Measurements from ENCODE around the gene PTGER1. TPM values are rescaled to one million over a fixed set of nuclear protein-coding genes. Genes with fewer than 3 reads are reported as not detected.
A peak's percentile ranks its signal among the peaks of the same experiment; 100 is the strongest.

PTGER1 gene
- total and polyA plus RNA-seq, 2 of the 4 experiments (the other 2 are of a cell fraction), result 0.54 to 0.60 TPM

DNA sequence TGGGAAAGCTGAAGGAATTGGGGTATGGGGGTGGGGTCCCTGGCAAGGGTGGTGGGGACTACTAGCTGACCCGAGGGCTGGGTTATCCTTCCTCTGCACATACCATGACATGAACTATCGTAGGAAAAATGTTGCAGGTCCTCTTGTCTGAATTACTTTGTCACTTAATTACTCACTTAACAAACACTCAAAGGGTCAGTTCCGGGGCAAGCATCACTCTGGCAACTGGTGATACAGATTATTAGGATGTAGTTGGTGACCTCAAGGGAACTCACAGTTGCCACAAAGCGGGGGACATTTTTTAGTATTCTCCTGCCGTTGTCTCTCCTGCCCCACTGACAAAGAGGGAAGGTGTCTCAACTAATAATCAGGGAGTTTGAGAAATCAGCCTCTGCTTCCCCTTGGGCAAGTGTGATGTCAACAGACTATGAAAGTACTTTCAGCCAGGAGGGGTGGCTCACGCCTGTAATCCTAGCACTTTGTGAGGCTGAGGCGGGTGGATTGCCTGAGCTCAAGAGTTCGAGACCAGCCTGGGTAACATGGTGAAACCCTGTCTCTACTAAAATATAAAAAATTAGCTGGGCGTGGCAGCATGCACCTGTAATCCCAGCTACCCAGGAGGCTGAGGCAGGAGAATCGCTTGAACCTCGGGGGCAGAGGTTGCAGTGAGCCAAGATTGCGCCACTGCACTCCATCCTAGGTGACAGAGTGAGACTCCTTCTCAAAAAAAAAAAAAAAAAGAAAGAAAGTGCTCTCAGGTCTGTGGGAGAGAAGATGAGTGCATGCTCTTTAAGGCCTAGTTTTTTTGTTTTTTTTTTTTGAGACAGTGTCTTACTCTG lies 32.8 kb upstream of the PTGER1 start:
- Histone ChIP-seq H4K91ac (ENCODE audit: insufficient read depth, low read depth, low read length) (peak overlapping the region; percentile 88; the same call in 1 of the 2 replicates), H2AK5ac (ENCODE audit: low read depth, low read length) (peak overlapping the region; percentile 85), H3K27ac (ENCODE audit: insufficient read depth, low read length) (peak overlapping the region; percentile 29), H3K27me3 (ENCODE audit: control insufficient read depth, insufficient read depth, low read length) (no peaks in the 10 kb centered on the region), H2BK20ac (ENCODE audit: low read depth, low read length) (peak overlapping the region; percentile 9), H3K9me3 (ENCODE audit: control insufficient read depth, insufficient read depth, low read length) (no peaks in the 10 kb centered on the region), H3K14ac (replicated peaks; ENCODE audit: low read depth, low read length) (no peak overlapping the region), H3K18ac (ENCODE audit: low read depth, low read length) (no peak overlapping the region), H3K23ac (ENCODE audit: low read depth, low read length) (no peak overlapping the region), H4K20me1 (ENCODE audit: insufficient read depth, low read length) (0 out of 2 replicates have a peak, but pooled peaks cover 4% of the 10 kb centered on the region), H3K56ac (ENCODE audit: extremely low read depth, insufficient read depth, low read length) (no peak overlapping the region), H4K5ac (ENCODE audit: low read depth, low read length) (no peak overlapping the region), H2BK15ac (ENCODE audit: low read depth, low read length) (0 out of 3 replicates have a peak overlapping the region, but pooled peaks have one; percentile 2), H3K79me1 (ENCODE audit: low read depth in 1 of 2, low read length in 2 of 2) (peaks cover 0 to 17% of the 10 kb centered on the region in 2 experiments; a peak in 2 of 4 replicates), H3K36me3 (ENCODE audit: control insufficient read depth, insufficient read depth, low read length) (no peaks in the 10 kb centered on the region), H3K4me2 (ENCODE audit: low read depth, low read length) (no peak overlapping the region; the same call in 1 of the 2 replicates), H2AK9ac (replicated peaks; ENCODE audit: low read depth, low read length, poor library complexity) (no peak overlapping the region), H3K9me1 (ENCODE audit: insufficient read depth, low read length) (peaks cover 10% of the 10 kb centered on the region; the same call in 1 of the 2 replicates), H3K4me3 (ENCODE audit: insufficient read depth, low read depth, low read length) (no peak overlapping the region), H3K9ac (ENCODE audit: low read depth, low read length) (no peak overlapping the region), H3K4ac (ENCODE audit: low read depth, low read length) (peak overlapping the region; percentile 92), H2AFZ (replicated peaks; ENCODE audit: low read length, poor library complexity) (no peak overlapping the region), H3K4me1 (ENCODE audit: control insufficient read depth, insufficient read depth, low read length) (peaks cover 16% of the 10 kb centered on the region), H2BK120ac (ENCODE audit: low read depth, low read length) (peak overlapping the region; percentile 65), H2BK5ac (ENCODE audit: low read depth, low read length, poor library complexity, severe bottlenecking) (peak overlapping the region; percentile 33), H4K8ac (ENCODE audit: low read depth in 2 of 2, low read length in 2 of 2) (peak overlapping the region in 1 of 2 experiments; percentile 67; a peak in 2 of 4 replicates)
- in situ Hi-C loops (cut with MboI; ENCODE audit: low sequenced_read_pairs) (no loop called here), dilution Hi-C loops (cut with HindIII; ENCODE audit: low sequenced_read_pairs, unreplicated experiment) (no loop called here), intact Hi-C loops (cut with micrococcal nuclease) (no loop called here)
- no peak for TF ChIP-seq BHLHE40 (IDR thresholded peaks at IDR 0.05; ENCODE audit: low read depth, low read length)
- TF ChIP-seq POLR2A (IDR thresholded peaks at IDR 0.05; ENCODE audit: low read depth, low read length), result no peak
- TF ChIP-seq RAD21 (IDR thresholded peaks at IDR 0.05; ENCODE audit: low read length), result no peak
- no peak for TF ChIP-seq MAFK (IDR thresholded peaks at IDR 0.05; ENCODE audit: low read depth, low read length)
- ATAC-seq (ENCODE audit: low read depth) (peak; percentile 19), DNase-seq (peak; percentile 67)
- WGBS, 2 experiments (ENCODE audit: extremely low coverage in 2 of 2, insufficient read length in 1 of 2), result 42% methylated on average over 3 of the region's 12 CpGs; no CpG with 5 or more reads in 1 of the 2 experiments
- ChIA-PET POLR2A (ENCODE audit: unreplicated experiment) (interaction anchor here (0.8 kb wide), 1 partner anchor 11 kb away, joined by 20 read pairs; no protein-coding TSS in a partner anchor), CTCF (no interaction called here)
- BruUV-seq (replicated peaks), result no TSS peak
